ENCODE results near the gene UQCC3.

- TF ChIP-seq POLR2AphosphoS5 (IDR thresholded peaks at IDR 0.05; ENCODE audit: borderline replicate concordance, low read depth, low read length): no peak
- TF ChIP-seq EZH2 (IDR thresholded peaks at IDR 0.05): no peak
- TF ChIP-seq FOXP2 (optimal IDR thresholded peaks at IDR 0.05; ENCODE audit: control extremely low read depth, extremely low read length, insufficient read depth): no peak
Observed at GRCh38 chr11:62719302-62719978, 48.0 kb downstream of the UQCC3 start.
